Cardiac fibroblast (primary cell): ENCODE results near the gene ENDOD1.
A peak's percentile ranks its signal among the peaks of the same experiment; 100 is the strongest.

Source experiments
- DNase-seq, 2 donors: peaks; one replicate each; pipeline versions ENCODE4 v3.0.0 to v3.0.0-alpha.2; 2010; ENCODE audit warnings: low read depth in 2 of 2
- H3K4me3 ChIP-seq, 2 donors: replicated peaks in 1 of 2; 1 replicate in 1 of 2; 2 replicates in 1 of 2; pipeline ENCODE4 v1.5.1; 2011; ENCODE audit warnings: low read depth in 2 of 2, low read length in 2 of 2, mild to moderate bottlenecking in 2 of 2, moderate library complexity in 1 of 2
- TF ChIP-seq, protein P1 (sequence below): IDR thresholded peaks from one replicate; pipeline ENCODE4 v1.5.1; 2011; ENCODE audit warnings: low read depth, mild to moderate bottlenecking, low read length, inconsistent platforms

Gene ENDOD1

GRCh38 chr11:95066716-95067038, 23.0 kb upstream of the ENDOD1 start, which contains the start of gene SRSF8:
TSS of gene SRSF8 (plus strand) at chr11:95066919. CDS start at chr11:95067227, 308 bp downstream.
- no peak for DNase-seq
- H3K4me3 ChIP-seq, result peak within 1 kb of the TSS; percentile 79 to 81
- TF ChIP-seq, protein P1, sequence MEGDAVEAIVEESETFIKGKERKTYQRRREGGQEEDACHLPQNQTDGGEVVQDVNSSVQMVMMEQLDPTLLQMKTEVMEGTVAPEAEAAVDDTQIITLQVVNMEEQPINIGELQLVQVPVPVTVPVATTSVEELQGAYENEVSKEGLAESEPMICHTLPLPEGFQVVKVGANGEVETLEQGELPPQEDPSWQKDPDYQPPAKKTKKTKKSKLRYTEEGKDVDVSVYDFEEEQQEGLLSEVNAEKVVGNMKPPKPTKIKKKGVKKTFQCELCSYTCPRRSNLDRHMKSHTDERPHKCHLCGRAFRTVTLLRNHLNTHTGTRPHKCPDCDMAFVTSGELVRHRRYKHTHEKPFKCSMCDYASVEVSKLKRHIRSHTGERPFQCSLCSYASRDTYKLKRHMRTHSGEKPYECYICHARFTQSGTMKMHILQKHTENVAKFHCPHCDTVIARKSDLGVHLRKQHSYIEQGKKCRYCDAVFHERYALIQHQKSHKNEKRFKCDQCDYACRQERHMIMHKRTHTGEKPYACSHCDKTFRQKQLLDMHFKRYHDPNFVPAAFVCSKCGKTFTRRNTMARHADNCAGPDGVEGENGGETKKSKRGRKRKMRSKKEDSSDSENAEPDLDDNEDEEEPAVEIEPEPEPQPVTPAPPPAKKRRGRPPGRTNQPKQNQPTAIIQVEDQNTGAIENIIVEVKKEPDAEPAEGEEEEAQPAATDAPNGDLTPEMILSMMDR, result no peak

DNA sequence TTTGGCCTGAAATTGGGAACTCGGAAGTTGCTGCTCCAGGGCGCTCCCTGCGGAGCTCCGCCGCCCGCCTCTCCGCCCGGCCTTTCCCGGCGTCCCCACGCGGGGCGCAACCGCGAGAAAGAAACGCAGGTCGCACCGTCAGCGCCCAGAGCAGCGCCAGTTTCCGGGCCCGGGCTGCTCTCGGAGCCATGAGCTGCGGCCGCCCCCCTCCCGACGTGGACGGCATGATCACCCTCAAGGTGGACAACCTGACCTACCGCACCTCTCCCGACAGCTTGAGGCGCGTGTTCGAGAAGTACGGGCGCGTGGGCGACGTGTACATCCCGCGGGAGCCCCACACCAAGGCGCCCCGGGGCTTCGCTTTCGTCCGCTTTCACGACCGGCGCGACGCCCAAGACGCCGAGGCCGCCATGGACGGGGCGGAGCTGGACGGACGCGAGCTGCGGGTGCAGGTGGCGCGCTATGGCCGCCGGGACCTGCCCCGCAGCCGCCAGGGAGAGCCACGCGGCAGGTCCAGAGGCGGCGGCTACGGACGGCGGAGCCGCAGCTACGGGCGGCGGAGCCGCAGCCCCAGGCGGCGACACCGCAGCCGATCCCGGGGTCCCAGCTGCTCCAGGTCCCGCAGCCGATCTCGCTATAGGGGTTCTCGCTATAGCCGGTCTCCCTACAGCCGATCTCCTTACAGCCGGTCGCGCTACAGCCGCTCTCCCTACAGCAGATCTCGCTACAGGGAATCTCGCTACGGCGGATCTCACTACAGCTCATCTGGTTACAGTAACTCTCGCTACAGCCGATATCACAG, 22.4 kb upstream of the ENDOD1 start:
- TF ChIP-seq, protein P1, result peak; percentile 52
- DNase-seq, result peak; percentile 73 to 82
- peak overlapping the region; percentile 79 to 81 for H3K4me3 ChIP-seq

GRCh38 chr11:95067841-95068219, 21.8 kb upstream of the ENDOD1 start:
- peak overlapping the region; percentile 79 to 81 for H3K4me3 ChIP-seq
- DNase-seq, result no peak
- TF ChIP-seq, protein P1, result no peak

- H3K4me3 ChIP-seq, result peak overlapping the region; percentile 79 to 81
- TF ChIP-seq, protein P1, result no peak
- peak; percentile 96 to 97 for DNase-seq
These were observed 21.1 kb upstream of the ENDOD1 start for GRCh38 chr11:95068549-95068948.

- DNase-seq, result no peak
- TF ChIP-seq, protein P1, result no peak
- H3K4me3 ChIP-seq, result no peak overlapping the region
These were observed 19.2 kb upstream of the ENDOD1 start for GRCh38 chr11:95070471-95070870.

- no peak overlapping the region for H3K4me3 ChIP-seq
- no peak for DNase-seq
- TF ChIP-seq, protein P1, result no peak
These were observed 16.7 kb upstream of the ENDOD1 start for GRCh38 chr11:95072948-95073347.
